Esophagus squamous epithelium (tissue), 5 donors: ENCODE measurements around the gene TBRG4. TPM values are rescaled to one million over a fixed set of nuclear protein-coding genes. Genes with fewer than 3 reads are reported as not detected.
A peak's percentile ranks its signal among the peaks of the same experiment; 100 is the strongest.

ENCODE experiments used
- DNase-seq: peaks from one replicate; lab custom pipeline; 2025; lab: John Stamatoyannopoulos, UW
- H3K27ac ChIP-seq, 4 donors: fragments of 200-600 bp; sonication (generic); one replicate each; pipeline ENCODE4 v1.5.1; 2016 to 2019; ENCODE audit warnings: mild to moderate bottlenecking in 1 of 4
- H3K27me3 ChIP-seq, 4 donors: fragments of 200-600 bp; sonication (generic); 1 replicate in 3 of 4; 2 replicates in 1 of 4; pipeline versions ENCODE4 v1.5.1 to v1.6.0; 2017 to 2021; ENCODE audit warnings: antibody characterized with exemption in 1 of 4
- H3K36me3 ChIP-seq, 3 donors: fragments of 200-600 bp; sonication (generic); one replicate each; pipeline ENCODE4 v1.5.1; 2016 to 2019
- H3K4me1 ChIP-seq, 3 donors: fragments of 200-600 bp; sonication (generic); one replicate each; pipeline ENCODE4 v1.5.1; 2017 to 2019
- H3K4me3 ChIP-seq, 4 donors: fragments of 200-600 bp; sonication (generic); 1 replicate in 3 of 4; 2 replicates in 1 of 4; pipeline ENCODE4 v1.5.1; 2016 to 2019; ENCODE audit warnings: mild to moderate bottlenecking in 2 of 4, moderate library complexity in 1 of 4
- H3K9me3 ChIP-seq, 3 donors: fragments of 200-600 bp; sonication (generic); one replicate each; pipeline ENCODE4 v1.5.1; 2016 to 2019
- POLR2A ChIP-seq, 4 donors: fragments of 450-650 bp; IDR thresholded peaks; one replicate each; pipeline ENCODE4 v1.6.1; 2017; ENCODE audit warnings: antibody characterized with exemption in 4 of 4, mild to moderate bottlenecking in 4 of 4, moderate library complexity in 3 of 4
- WGBS, 2 donors: methylation state at CpG; one replicate each; pipeline ENCODE4 v1.1.5; 2018; 5-methylcytosine and 5-hydroxymethylcytosine counted together
- intact Hi-C: fragments of 100-400 bp; cut with DNase I; formaldehyde crosslinking; loops from one replicate; pipeline ENCODE4 v1.15.0; 2022
- total RNA-seq, 4 donors: library from RNA; depleted of rRNA; stranded (reverse); fragments of >200 nt; gene quantifications; one replicate each; pipeline ENCODE4 v1.1.0, GENCODE V29; 2016
- TF ChIP-seq, protein P1 (sequence below), 6 experiments: fragments of 450-650 bp in 4 of 6; fragments of 200-600 bp in 2 of 6; sonication (generic) in 2 of 6; IDR thresholded peaks; one replicate each; pipeline ENCODE4 v1.5.1; 2016 to 2019; ENCODE audit warnings: antibody characterized with exemption in 6 of 6, mild to moderate bottlenecking in 4 of 6, moderate library complexity in 4 of 6
- donor health status: DM: yes; HTN: yes; CAD: no.

The TBRG4 gene
- total RNA-seq, 4 donors from 2014 or later, result 52.9 to 79.5 (median 65.4) TPM

DNA sequence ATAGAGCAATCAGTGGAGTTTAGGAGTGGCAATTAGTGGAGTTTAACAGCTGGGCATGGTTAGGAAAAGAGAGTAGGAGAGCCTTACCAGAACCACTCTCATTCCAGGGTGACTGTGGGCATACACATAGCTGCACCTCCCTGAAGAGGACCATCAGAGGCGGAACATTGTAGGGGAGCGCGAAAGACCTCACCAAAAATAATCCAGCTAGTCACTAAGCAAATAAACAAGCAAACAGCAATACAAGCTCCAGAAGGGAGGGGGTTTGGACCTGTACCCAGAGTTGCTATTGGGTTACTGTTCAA is 18.6 kb downstream of the TBRG4 start:
- Histone ChIP-seq H3K9me3 (no peaks in the 10 kb centered on the region), H3K27ac (no peak overlapping the region), H3K4me1 (peaks cover 0 to 28% (median 4%) of the 10 kb centered on the region in 3 donors), H3K4me3 (no peak overlapping the region), H3K27me3 (peaks cover 0 to 22% (median 0%) of the 10 kb centered on the region in 4 donors), H3K36me3 (peaks cover 0 to 4% (median 0%) of the 10 kb centered on the region in 3 donors)
- no peak for DNase-seq
- TF ChIP-seq POLR2A (IDR thresholded peaks at IDR 0.05), result no peak
- TF ChIP-seq, protein P1, sequence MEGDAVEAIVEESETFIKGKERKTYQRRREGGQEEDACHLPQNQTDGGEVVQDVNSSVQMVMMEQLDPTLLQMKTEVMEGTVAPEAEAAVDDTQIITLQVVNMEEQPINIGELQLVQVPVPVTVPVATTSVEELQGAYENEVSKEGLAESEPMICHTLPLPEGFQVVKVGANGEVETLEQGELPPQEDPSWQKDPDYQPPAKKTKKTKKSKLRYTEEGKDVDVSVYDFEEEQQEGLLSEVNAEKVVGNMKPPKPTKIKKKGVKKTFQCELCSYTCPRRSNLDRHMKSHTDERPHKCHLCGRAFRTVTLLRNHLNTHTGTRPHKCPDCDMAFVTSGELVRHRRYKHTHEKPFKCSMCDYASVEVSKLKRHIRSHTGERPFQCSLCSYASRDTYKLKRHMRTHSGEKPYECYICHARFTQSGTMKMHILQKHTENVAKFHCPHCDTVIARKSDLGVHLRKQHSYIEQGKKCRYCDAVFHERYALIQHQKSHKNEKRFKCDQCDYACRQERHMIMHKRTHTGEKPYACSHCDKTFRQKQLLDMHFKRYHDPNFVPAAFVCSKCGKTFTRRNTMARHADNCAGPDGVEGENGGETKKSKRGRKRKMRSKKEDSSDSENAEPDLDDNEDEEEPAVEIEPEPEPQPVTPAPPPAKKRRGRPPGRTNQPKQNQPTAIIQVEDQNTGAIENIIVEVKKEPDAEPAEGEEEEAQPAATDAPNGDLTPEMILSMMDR (IDR thresholded peaks at IDR 0.05), result no peak
- 76 to 81% methylated on average over 3 of the region's 3 CpGs for WGBS, 2 donors
- intact Hi-C loops, result no loop called here

DNA sequence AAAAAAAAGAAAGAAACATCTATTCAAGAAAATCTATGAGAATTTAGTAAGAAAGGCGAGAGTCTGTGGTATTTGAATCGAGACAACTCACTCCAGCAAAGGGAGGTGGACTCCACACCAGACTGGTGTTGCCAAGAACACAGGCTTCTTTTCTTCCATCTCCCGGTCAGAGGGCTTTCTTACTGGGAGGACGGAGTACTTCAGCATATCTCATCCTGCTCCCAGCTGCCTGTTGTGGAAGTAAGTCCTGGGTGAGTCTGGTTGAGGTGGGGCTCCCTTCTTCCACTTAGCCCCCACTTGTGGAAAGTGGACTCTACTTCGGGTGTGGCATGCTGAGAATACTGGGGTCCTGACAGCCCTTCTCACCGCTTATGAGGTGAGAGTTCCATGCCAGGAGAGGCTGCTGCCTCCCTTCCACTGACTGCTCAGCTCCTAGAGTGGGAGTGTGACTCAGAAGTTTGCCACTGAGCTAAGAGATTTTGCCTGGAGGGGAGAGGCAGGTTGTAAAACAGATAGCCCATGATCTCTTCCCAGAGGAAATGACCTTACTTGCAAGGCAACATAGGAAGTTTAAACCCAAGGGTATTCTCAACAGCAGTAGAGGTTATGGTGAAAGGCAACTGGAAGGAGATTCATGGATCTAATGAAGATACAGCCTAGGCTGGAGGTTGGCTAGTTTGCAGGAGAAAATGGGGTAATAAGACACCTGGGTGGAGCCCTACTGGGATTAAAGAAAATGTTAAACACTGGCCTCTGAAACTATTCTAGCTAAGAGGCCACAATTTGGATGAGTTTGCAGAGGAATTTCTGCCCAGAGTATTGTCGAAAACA is 19.2 kb downstream of the TBRG4 start:
- no peak for DNase-seq
- Histone ChIP-seq H3K9me3 (no peaks in the 10 kb centered on the region), H3K4me1 (peaks cover 0 to 31% (median 4%) of the 10 kb centered on the region in 3 donors), H3K27ac (no peak overlapping the region), H3K4me3 (no peak overlapping the region), H3K27me3 (peaks cover 0 to 23% (median 0%) of the 10 kb centered on the region in 4 donors), H3K36me3 (no peaks in the 10 kb centered on the region)
- TF ChIP-seq, protein P1 (IDR thresholded peaks at IDR 0.05), result no peak
- TF ChIP-seq POLR2A (IDR thresholded peaks at IDR 0.05), result no peak
- intact Hi-C loops, result no loop called here
- 68 to 74% methylated on average over 5 of the region's 7 CpGs for WGBS, 2 donors

DNA sequence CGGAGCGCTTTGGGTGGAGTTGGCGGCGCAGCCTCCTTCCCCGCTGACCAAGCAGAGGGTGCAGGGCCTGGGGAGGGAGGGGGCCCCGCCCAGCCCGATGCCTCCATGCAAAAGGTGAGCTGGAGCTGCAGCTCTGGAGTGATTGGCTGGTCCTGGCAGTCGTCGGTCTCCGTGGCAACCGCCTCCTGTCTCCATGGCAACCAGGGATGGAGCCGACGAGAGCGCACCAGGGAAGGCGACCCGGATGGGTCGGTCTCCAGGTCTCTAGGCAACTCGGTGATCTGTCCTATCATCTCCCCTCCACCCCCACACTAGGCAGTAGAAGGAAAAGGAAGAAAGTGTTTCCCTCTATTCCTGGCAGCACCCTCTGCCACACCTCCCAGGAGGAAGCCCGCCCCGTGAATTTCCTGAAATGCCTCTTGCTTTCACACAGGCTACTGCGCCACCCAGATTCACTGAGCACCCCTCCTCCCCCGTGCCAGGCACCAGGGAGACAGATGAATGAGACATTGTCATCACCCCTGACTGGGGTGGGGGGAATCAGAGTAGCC is 22.1 kb downstream of the TBRG4 start:
- 3% methylated on average over 11 of the region's 22 CpGs; no CpG with 5 or more reads in 1 of the 2 donors for WGBS, 2 donors
- no peak for DNase-seq

DNA sequence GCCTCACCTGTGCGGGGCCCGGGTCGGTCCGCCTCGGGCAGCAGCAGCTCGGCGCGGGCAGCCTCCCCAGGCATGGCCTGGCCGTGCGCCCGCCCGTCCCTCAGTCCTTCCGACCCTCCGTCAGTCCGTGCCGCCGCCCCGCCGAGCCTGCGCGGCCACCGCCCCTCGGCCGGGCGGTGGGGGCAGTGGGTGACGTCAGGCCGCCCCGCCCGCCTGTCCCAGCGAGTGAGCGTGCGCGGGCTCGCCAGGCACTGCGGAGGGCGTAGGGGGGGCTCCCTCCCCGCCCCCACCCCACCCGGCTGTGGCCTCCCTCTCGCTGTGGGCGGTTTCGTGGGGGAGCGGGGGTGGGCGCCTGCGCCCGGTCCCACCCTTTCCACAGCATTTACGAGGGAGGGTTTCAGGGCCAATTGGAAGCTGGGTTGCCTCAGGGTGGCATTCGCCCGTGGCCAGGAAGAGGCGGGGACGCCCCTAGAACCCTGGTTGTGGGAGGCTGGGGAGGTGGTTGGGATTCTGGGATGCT is 22.6 kb downstream of the TBRG4 start, which contains the start of gene NACAD:
Gene NACAD, minus strand, starts transcription at position 149 of the 520 bp plus-strand sequence. Its CDS starts 75 bp downstream, at position 74.
- Histone ChIP-seq H3K27ac (peak within 1 kb of the TSS; percentile 52 to 85 (median 78)), H3K27me3 (peaks cover 0 to 23% (median 0%) of the 10 kb centered on the region in 4 donors), H3K4me1 (peaks cover 0 to 31% (median 4%) of the 10 kb centered on the region in 3 donors), H3K4me3 (peak within 1 kb of the TSS; percentile 28 to 71 (median 56)), H3K36me3 (no peaks in the 10 kb centered on the region), H3K9me3 (no peaks in the 10 kb centered on the region)
- DNase-seq, result no peak
- intact Hi-C loops, result no loop called here
- WGBS, 2 donors, result 0% methylated on average over 6 to 13 of the region's 50 CpGs
- no peak for TF ChIP-seq POLR2A (IDR thresholded peaks at IDR 0.05)
- TF ChIP-seq, protein P1 (IDR thresholded peaks at IDR 0.05), result no peak

More for the DNA sequence above, 22.1 kb downstream of the TBRG4 start:
- H3K27me3 ChIP-seq, result peaks cover 0 to 23% (median 0%) of the 10 kb centered on the region in 4 donors
- H3K4me1 ChIP-seq, result peaks cover 0 to 31% (median 4%) of the 10 kb centered on the region in 3 donors
- H3K9me3 ChIP-seq, result no peaks in the 10 kb centered on the region
- intact Hi-C loops, result no loop called here
- TF ChIP-seq, protein P1 (IDR thresholded peaks at IDR 0.05), result no peak
- TF ChIP-seq POLR2A (IDR thresholded peaks at IDR 0.05), result no peak
- H3K4me3 ChIP-seq, result peak overlapping the region; percentile 28 to 71 (median 56)
- no peaks in the 10 kb centered on the region for H3K36me3 ChIP-seq
- H3K27ac ChIP-seq, result peak overlapping the region; percentile 52 to 85 (median 68)
